Activated CD8-positive, alpha-beta memory T cell treated with anti-CD3 and anti-CD28 coated beads, Interleukin-2, amount 50 U/mL, for 48 hours (primary cell): ENCODE results near the gene CYSTM1.
"Not testable (repeated sequence)": the region's sequence is repeated elsewhere in the genome, so short reads cannot be mapped to it uniquely, and the experiment has no call there.

ENCODE experiments used
- DNase-seq: peaks from one replicate; pipeline ENCODE4 v3.0.0-alpha.2; 2020

The CYSTM1 gene

DNA sequence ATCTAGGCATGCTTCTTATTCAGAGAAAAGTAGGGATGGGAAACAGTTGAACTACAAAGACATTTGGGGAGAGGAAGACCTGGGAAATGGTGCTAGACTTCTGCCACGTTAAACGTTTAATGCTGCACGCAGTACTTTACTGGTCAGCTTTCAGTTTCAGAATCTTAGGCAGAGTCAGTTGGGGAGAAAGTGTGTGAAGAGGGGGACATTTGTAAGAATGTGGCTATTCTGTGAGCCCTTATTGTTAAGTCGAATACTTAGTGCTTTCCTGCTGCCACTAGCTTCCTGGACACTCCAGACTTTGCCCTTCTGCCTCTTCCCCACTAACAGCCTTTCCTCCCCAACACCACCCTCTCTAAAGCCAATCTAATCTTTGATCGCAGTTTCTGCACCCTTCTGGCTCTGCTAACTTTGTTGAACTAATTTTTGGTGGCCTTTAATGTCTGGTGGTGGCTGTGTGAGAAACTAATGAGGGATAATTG, 6.1 kb downstream of the CYSTM1 start:
- no peak for DNase-seq

DNA sequence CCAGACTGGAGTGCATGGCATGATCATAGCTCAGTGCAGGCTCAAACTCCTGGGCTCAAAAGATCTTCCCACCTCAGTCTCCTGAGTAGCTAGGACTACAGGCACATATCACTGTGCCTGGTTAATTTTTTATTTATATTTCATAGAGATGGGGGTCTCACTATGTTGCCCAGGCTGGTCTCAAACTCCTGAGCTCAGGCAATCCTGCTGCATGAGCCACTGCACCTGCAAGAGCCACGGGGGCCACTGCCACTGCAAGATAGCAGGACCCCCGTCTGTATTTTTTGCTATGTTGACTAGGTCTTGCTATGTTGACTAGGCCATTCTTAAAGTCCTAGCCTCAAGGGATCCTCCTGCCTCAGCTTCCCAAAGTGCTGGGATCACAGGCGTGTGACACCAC, 6.5 kb downstream of the CYSTM1 start:
- no peak for DNase-seq

DNA sequence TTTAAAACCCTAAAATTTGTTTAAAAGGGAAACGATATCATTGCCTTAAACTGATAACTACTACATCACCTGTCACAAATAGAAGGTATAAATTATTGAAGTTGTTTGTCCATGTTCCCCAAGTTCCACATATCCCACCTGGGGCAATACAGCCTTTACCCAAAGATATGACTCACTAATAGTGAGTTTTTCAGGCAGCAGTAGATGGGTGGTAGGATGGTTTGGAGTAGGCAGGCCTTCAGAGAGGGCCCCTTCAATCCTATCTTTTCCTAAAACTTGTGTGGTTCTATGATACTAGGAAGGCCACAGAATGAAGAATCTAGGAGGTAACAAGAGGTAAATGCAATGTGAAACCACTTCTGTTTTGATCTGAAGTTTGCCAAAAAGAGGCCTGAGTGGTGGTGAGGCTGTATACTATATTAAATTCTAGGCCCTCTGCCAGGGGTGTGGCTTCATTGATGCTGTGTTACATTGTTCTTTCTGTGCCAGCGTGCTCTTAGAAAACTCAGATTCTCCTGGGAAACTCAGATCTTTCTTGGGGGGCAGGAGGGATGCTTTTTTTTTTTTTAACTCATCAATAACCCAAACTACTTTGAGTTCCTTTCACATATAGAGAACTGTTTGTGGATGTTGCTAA, 7.2 kb downstream of the CYSTM1 start:
- no peak for DNase-seq

DNA sequence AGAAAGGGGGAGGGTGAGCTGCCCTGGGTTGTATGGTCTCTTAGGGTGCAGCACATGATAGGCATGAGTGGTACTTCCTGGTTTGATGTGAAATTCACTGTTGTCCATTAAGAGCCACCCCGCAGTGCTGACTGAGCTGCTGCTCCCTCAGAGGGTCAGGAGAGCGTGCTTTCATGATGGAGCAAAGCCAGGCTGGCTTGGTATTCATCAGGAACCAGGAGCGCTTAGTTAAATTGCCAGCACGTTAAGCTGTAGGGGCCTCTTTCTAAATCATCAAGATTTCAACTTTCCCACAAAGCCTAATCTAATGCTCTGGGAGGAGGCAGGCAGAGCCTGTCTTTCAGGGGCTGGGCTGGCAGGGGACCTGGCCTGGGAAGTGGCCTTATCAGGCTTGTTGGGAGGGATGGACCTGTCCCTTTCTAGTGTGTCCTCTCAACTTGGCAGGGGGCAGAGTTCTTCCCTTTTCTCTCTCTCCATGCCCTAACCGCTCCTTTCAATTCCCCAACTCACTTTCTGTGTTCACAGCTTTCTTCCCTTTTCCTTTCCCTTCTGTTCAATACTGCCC, 7.9 kb downstream of the CYSTM1 start:
- DNase-seq = no peak

DNA sequence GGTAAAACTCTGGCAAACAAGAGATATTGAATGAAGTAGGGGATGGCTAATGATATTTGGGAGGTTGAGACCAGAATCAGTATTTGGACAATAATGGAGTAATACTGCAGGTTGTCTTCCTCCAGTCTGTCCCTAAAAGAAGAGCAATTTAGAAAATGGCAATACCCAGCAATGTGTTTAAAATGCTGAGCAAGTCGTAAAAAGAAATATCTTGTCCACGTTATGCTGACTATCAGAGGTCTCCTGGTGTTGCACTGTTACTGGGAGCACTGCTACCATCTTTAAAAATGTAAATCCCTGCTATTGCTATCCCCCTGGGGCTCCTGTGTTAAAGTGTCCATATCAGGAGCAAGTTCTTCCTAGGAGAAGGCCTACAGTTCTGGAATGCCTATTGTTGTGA, 10.4 kb downstream of the CYSTM1 start:
- no peak for DNase-seq

DNA sequence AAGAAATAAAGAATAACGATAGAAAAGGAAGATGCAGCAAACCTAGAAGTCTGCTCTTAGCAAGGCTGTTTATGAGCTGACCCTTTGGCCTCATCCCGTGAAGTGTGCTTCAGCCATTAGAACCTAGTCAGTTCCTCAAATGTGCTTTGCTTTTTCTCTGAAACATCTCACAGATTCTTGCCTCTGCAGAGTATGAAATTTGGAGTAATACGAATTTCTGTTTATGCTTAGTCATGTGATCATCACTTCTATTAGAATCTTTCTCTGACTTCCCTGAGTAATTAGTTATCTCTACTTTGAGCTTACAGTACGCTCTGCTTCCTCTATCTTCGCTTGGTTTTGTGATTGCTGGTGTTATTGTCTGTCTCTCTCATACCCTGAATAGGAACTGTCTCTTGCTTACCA, 11.3 kb downstream of the CYSTM1 start:
- no peak for DNase-seq

DNA sequence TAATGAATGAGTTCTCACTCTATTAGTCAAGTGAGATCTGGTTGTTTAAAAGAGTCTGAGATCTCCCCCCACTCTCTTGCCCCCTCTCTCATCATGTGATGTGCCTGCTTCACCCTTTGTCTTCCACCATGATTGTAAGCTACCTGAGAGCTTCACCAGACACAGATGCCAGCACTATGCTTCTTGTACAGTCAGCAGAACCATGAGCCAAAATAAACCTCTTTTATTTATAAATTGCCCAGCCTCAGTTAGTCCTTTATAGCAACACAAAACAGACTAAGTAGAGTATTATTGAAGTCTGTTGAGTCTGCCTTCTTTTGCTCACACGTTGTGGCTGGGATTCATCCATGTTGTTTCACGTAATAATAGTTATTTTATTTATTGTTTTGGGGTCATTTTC, 14.3 kb downstream of the CYSTM1 start:
- no peak for DNase-seq

DNA sequence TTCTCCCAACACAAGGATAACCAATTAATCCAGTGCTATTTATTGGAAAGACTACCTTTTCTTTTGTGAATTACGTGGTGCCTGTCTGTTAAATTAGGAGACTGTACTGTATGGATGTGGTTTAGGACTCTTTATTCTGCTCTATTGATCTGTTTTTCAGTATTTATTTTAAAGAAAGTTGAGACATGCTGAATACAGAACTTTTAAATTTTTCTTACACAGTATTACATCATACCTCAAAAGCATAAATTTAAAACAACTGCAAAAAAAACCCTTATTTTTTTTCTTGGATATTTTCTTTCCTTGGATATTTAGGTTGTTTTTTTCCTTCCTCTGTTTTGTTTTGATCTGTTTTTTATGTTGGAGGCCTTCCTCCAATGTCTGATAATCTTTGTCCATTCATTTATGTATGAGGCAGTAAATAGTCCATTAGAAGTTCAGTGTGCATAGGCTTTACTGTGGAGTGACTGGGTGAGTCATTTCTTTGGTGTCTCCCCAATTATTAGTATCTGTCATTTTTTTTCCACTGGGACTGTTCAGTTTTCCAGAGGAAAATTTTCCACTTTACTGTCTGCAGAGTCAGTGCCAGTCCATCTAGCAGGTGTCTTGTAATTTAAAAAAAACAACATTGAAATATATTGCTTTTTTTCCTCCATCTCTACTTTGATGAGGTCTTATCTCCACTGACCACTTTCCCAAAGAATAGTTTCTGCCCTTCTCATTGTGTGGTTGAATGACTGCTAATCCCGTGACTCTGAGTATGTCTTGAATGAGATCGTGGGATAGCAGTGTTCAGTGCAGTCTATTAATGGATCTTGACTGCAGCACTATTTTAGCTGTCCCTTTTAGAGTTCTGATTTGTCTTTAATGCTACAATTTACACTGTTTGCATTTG, 15.2 kb downstream of the CYSTM1 start:
- no peak for DNase-seq

DNA sequence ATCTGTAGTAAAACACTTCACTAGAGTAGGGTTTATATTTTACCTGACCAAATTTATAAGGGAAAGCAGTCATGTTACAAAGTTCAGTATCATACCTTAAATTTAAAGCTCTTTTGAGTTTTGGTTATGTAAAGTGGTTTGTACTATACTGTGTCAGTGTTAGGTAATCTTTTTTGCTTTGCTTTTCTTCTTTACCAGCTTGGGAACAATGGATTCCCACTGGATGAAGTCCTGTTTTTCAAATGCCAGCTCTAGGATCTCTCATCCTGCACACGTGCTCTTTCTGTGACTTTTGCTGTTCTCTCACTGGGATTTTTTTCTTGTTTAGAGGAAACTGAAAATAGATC, 15.9 kb downstream of the CYSTM1 start:
- no peak for DNase-seq

DNA sequence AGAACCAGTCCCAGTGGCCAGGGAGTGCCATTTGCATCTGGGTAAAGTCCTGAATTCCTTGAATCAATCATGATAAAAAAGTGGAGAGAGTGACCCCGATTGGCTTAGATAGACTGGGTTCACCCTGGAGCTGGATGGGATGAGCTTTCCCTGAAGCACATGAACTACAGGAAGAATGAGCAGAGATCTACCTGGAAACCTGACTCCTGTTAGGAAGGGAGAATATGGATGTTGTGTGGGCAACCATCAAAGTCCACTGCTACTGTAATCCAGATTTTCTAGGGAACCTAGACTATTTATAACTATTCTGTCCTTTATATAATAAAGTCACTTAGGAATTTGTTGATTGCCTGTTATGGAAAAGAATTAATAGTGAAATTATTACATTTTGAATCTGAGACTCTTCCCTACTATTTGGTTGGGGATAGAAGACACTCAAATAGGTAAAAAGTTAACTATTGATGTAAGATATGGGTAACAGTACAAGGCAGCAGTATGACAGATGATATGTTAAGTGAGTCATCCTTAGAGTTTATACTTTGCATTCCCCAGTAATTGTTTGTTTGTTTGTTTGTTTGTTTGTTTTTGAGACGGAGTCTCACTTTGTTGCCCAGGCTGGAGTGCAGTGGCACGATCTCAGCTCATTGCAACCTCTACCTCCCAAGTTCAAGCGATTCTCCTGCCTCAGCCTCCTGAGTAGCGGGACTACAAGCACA, 17.9 kb downstream of the CYSTM1 start:
- DNase-seq = no peak

DNA sequence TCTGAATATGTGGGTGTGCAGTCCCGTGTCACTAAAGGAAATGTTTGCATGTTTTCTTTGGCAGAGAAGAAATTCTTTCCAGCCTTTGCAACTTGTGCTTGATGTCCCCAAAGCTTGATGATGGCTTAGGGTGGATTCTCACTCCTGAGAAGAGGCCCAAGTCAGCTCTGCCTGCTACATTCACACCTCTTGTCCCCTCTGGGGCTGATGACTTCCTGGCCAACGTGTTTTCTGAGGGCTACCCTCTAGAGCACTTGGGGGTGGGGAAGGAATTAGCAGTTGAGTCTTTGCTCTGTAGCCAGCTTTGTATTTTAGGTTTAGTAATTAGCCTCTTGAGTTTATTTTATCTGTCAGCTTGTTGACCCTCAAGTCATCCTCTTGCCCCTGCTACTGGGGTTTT, 19.7 kb downstream of the CYSTM1 start:
- DNase-seq = no peak

DNA sequence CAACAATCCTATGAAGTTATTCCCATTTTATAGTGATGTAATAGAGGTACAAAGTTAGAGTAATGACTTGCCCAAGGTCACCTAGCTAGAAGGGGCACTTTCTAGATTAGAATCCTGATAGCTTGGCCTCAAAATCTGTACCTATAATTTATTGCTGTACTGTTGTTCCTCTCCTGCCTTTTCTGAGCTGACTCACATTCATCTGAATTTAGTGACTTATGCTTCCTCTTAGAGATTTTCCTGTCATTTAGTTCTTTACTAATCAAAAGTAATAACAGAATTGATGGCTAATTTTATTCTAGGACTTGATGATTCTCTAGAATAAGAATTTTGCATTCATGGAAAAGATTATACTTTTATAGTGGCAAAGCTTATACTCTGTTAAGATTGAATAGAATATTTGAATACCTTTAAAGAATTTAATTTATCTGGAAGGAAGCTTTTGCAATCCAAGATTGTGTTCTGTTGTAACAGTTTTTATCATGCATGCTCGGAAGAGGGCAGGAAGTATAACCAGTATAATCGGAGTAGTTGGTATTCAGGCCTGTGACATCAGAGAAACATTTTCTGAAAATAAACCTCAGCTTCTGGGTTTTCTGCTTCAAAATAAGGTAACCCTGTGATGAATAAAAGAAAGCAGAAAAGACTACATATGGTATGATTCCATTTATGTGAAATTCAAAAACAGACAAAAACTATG, 21.3 kb downstream of the CYSTM1 start:
- DNase-seq = no peak

DNA sequence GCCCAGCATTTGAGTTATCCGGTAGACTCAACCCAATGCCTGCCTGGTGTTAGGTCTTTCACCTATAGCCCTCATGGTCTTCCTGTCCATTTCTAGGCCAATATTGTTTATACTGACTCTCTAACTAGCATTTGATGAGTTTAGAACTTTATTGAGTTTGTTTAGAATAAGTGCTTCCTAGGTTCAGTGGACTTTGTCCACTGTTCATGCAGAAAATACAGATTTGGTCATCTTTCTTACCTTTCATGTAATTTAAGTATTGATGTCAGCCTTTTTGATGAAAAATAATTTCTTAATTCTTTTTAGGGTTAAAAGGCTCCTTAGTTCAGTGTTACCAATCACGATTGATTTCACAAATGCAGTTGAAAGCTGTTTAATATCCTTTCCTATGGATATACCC, 22.0 kb downstream of the CYSTM1 start:
- no peak for DNase-seq

DNA sequence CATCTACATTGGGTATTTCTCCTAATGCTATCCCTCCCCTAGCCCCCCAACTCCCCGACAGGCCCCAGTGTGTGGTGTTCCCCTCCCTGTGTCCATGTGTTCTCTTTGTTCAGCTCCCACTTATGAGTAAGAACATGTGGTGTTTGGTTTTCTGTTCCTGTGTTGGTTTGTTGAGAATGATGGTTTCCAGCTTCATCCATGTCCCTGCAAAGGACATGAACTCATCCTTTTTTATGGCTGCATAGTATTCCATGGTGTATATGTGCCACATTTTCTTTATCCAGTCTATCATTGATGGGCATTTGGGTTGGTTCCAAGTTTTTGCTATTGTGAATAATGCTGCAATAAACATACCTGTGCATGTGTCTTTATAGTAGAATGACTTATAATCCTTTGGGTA, 23.9 kb downstream of the CYSTM1 start:
- not testable (repeated sequence) for DNase-seq

DNA sequence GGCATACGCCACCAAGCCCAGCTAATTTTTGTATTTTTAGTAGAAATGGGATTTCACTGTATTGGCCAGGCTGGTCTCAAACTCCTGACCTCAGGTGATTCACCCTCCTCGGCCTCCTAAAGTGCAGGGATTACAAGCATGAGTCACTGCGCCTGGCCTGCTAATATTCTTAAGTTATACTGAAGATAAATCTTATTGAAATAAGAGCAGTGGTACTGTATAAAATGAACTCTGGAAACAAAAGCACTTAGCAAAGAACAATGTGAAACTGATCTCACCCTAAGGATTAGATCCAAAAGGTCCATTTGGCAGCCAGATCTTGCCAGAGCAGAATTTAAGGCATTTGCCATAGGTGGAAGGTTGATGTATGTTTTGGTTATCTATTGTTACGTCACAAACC, 27.1 kb downstream of the CYSTM1 start:
- no peak for DNase-seq

DNA sequence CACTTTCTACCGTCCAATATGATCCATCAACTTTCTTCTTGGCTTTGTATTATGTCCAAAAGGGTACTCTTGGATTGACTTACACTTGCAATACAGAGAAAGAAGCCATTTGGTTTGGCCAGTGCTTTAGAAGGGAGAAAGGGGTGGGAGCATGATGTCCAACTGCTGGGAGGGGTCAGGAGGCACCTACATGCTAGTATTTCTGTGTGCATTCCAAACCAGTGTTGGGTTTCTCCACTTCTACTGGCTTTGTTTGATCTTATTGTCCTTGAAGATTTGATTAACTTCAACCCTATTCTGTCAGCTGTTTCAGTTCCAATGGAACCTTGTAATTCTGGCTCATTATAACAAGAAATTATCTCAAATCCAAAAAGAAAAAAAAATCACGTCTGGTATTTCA, 27.6 kb downstream of the CYSTM1 start:
- no peak for DNase-seq

DNA sequence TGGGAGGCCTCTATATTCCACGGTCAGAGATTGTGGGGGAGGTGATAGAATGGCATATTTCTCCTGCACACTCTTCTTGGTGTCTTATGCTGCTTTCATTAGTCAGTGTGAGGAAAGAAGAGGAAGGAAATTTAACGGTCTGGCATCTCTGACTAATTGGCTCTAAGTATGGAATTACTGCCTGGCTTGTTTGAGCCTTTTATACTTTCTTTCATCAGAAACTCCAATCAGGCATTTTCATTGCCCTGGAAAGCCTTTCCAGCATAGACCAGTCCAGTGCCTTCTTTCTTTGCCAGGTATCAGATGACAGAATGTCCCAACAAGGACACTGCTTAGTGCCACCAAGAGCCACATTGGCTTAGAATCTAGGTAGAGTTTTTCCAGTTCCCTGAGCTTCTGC, 30.2 kb downstream of the CYSTM1 start:
- DNase-seq = no peak

DNA sequence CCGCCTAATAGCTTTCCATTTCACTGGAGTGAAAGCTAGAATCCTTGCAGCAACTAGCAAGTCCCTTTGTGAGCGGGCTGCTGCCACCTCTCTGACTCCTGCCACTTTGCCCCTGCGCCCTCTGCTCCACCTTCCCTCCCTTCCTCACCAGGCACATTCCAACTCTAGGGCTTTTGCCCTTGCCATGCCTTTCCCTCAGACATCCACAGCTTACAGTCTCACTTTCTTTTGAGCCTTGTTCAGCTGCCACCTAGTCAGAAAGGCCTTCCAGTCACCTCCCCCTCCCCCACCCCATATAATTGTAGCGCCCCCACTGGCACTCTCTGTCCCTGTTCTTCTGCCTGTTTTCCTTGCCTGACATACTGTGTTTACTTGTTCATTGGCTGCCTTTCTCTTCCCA, 31.0 kb downstream of the CYSTM1 start:
- DNase-seq = no peak

DNA sequence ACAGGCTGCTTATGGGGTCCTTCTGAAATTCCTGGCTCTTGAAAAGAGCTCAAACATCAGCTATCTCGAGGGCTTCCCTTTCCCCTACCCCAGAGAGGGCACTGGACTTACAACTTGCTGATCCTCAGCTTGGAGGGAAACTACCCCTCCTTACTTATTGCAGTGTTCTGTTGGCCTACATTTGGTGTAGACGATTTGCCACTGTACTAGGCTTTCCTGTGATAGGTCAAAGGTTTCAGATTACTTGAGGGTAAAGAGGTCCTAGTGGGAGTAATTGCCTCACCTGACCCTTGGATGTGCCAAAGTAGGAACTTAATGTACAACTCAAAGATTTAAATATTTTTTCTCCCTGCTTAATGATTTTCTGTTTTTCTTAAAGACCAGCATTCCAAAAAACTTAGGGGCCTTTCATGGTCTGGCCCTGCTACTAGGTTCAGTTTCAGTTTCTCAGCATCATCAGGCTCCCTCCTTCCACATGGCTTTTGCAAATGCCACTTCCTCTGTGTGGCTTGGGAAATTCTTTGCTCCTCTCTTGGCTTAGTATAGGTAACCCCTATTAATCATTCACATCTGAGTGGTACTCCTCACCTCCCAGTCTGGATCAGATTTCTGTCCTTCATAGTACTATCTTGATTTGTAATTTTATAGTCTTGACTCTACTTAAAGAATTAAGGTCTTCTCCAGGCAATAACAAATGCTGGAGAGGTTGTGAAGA, 32.4 kb downstream of the CYSTM1 start:
- DNase-seq = no peak

DNA sequence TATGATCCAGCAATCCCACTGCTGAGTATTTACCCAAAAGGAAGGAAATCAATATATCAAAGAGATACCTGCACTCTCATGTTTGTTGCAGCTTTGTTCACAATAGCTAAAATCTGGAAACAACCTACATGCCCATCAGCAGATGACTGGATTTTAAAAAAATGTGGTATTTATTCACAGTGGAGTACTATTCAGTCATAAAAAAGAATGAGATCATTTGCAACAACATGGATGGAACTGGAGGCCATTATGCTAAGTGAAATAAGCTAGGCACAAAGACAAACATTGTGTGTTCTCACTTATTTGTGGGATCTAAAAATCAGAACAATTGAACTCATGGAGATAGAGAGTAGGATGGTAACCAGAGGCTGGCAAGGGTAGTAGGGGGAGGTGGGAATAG, 33.1 kb downstream of the CYSTM1 start:
- no peak for DNase-seq

DNA sequence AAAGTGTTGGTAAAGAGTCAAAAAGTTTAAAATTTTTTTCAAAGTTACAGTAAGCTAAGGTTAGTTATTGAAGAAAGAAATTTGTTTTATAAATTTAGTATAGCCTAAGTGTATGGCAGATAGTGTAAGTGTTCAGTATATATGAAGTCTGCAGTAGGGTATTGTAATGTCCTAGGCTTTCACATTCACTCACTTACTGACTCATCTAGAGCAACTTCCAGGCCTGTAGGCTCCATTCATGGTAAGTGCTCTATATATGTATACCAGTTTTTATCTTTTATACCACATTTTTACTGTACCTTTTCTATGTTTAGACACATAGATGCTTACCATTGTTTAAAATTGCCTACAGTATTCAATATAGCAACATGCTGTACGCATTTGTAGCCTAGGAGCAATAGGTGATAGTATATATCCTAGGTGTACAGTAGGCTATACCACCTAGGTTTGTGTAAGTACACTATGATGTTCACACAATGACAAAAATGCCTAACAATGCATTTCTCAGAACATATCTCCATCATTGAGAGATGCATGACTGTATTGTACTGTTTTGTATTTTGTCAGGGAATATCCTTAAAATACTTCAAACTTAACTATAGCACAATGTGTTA, 38.5 kb downstream of the CYSTM1 start:
- DNase-seq = no peak

DNA sequence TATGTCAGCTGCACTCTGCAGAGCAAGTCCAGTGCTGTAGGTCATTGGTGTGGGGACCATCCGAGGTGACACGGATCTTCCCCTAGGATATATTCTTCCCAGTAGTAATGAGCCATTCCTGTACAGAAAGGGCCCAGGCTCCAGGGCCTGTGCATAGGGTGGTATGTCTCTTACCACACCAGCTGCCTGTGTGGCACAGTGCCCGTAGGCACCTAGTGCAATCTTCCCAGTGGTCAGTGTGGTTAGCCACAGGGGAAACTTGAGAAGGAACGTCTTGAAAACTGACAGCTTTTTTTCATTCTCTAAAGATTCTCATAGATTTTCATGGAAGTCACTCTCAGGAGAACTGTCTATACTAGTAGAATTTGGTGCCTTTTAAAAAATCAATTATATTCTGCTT, 39.8 kb downstream of the CYSTM1 start:
- DNase-seq = no peak
